ENCODE results near the gene POU3F3. TPM values are rescaled to one million over a fixed set of nuclear protein-coding genes. Genes with fewer than 3 reads are reported as not detected.
A peak's percentile ranks its signal among the peaks of the same experiment; 100 is the strongest.

POU3F3 gene
- total RNA-seq (under 1 TPM in 1 of 2 donors, not detected in 1; 0.23 TPM), polyA plus RNA-seq (not detected)
- long read RNA-seq, donor 1 = 0 reads
- long read RNA-seq, donor 2 = 0 reads
- long read RNA-seq, donor 3 = 0 reads
- long read RNA-seq, donor 4 = 0 reads
- long read RNA-seq, donor 5 = 0 reads

- Histone ChIP-seq H3K4me1 (ENCODE audit: control insufficient read depth in 5 of 5, insufficient read depth in 5 of 5, low read length in 5 of 5) (peaks cover 0 to 33% (median 11%) of the 10 kb centered on the region in 5 donors), H3K9ac (ENCODE audit: insufficient read depth in 1 of 2, low read length in 2 of 2) (no peak within 1 kb of the TSS), H3K4me3 (no peak within 1 kb of the TSS)
Measured at GRCh38 chr2:104853534-104854497, at the start of gene POU3F3. POU3F3 (plus strand) TSS chr2:104854115; CDS start chr2:104855511, 1,396 bp downstream.

DNA sequence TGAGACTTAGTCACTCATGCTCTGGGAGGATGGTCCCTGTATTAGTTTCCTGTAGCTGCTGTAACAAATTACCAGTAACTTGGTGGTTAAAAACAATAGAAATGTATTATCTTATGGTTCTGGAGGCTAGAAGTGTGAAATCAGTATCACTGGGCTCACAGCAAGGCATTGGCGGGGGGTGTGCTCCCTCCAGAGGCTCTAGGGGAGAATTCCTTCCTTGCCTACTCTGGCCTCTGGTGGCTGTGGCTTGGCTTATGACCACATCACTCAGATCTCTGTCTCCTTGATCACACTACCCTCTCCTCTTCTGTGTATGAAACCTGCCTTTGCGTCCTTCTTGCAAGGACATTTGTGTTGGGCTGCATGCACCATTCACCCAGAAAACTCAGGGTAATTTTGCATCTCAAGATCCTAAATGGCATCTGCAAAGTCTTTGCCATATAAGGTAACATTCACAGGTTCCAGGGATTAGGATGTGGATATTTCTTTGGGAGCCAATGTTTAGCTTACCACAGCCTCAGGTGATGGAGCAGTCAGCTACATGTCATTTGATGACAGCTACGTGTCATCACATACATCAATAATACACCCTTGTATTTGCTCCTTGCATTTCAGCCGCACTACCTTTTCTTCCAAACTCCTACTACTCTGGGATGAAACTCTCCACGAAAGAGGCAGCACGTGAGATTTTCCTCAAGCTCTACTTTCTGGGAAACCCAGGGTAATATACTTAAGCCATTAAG, 49.6 kb upstream of the POU3F3 start:
- H3K4me3 ChIP-seq = no peak overlapping the region
- peaks cover 0 to 4% (median under 1%) of the 10 kb centered on the region in 4 donors for H3K9me3 ChIP-seq (ENCODE audit: control insufficient read depth in 4 of 4, insufficient read depth in 3 of 4, low read length in 3 of 4)
- no peak overlapping the region for H3K9ac ChIP-seq (ENCODE audit: insufficient read depth in 1 of 2, low read length in 2 of 2)
- no peak overlapping the region for H3K27ac ChIP-seq (ENCODE audit: low read depth in 1 of 2, low read length in 1 of 2)
- no peaks in the 10 kb centered on the region for H3K4me1 ChIP-seq (ENCODE audit: control insufficient read depth in 5 of 5, insufficient read depth in 5 of 5, low read length in 5 of 5)
- no peaks in the 10 kb centered on the region for H3K36me3 ChIP-seq (ENCODE audit: control insufficient read depth in 4 of 4, insufficient read depth in 4 of 4, low read length in 4 of 4)
- DNase-seq (no peak), ATAC-seq (ENCODE audit: insufficient read depth, low FRiP score) (no peak)
- WGBS, 2 donors = 87 to 93% methylated on average over 6 of the region's 6 CpGs
- TF ChIP-seq, protein P1, sequence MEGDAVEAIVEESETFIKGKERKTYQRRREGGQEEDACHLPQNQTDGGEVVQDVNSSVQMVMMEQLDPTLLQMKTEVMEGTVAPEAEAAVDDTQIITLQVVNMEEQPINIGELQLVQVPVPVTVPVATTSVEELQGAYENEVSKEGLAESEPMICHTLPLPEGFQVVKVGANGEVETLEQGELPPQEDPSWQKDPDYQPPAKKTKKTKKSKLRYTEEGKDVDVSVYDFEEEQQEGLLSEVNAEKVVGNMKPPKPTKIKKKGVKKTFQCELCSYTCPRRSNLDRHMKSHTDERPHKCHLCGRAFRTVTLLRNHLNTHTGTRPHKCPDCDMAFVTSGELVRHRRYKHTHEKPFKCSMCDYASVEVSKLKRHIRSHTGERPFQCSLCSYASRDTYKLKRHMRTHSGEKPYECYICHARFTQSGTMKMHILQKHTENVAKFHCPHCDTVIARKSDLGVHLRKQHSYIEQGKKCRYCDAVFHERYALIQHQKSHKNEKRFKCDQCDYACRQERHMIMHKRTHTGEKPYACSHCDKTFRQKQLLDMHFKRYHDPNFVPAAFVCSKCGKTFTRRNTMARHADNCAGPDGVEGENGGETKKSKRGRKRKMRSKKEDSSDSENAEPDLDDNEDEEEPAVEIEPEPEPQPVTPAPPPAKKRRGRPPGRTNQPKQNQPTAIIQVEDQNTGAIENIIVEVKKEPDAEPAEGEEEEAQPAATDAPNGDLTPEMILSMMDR (IDR thresholded peaks at IDR 0.05; ENCODE audit: control extremely low read depth, extremely low read depth) = no peak
- H3K27me3 ChIP-seq (ENCODE audit: control insufficient read depth in 3 of 3, insufficient read depth in 3 of 3, low read length in 2 of 3) = no peaks in the 10 kb centered on the region

More at GRCh38 chr2:104853534-104854497, at the start of gene POU3F3:
- Histone ChIP-seq H3K9me3 (ENCODE audit: control insufficient read depth in 4 of 4, insufficient read depth in 3 of 4, low read length in 3 of 4) (peaks cover 0 to 19% (median 0%) of the 10 kb centered on the region in 4 donors), H3K27me3 (ENCODE audit: control insufficient read depth in 3 of 3, insufficient read depth in 3 of 3, low read length in 2 of 3) (peaks cover 20 to 80% (median 71%) of the 10 kb centered on the region in 3 donors), H3K36me3 (ENCODE audit: control insufficient read depth in 4 of 4, insufficient read depth in 4 of 4, low read length in 4 of 4) (no peaks in the 10 kb centered on the region), H3K27ac (ENCODE audit: low read depth in 1 of 2, low read length in 1 of 2) (no peak within 1 kb of the TSS)
- DNase-seq (peak; percentile 86 to 87 (median 87)), ATAC-seq (ENCODE audit: insufficient read depth, low FRiP score) (peak; percentile 49)
- TF ChIP-seq, protein P1 (IDR thresholded peaks at IDR 0.05; ENCODE audit: control extremely low read depth, extremely low read depth) = no peak
- 1 to 3% methylated on average over 65 of the region's 65 CpGs for whole genome bisulfite sequencing, 2 donors

- no peak for ATAC-seq (ENCODE audit: insufficient read depth, low FRiP score)
- Histone ChIP-seq H3K4me3 (no peak overlapping the region), H3K27ac (ENCODE audit: low read depth in 1 of 2, low read length in 1 of 2) (no peak overlapping the region), H3K9me3 (ENCODE audit: control insufficient read depth in 4 of 4, insufficient read depth in 3 of 4, low read length in 3 of 4) (peaks cover 0 to 5% (median 3%) of the 10 kb centered on the region in 4 donors), H3K9ac (ENCODE audit: insufficient read depth in 1 of 2, low read length in 2 of 2) (no peak overlapping the region), H3K36me3 (ENCODE audit: control insufficient read depth in 4 of 4, insufficient read depth in 4 of 4, low read length in 4 of 4) (no peaks in the 10 kb centered on the region), H3K4me1 (ENCODE audit: control insufficient read depth in 5 of 5, insufficient read depth in 5 of 5, low read length in 5 of 5) (no peaks in the 10 kb centered on the region), H3K27me3 (ENCODE audit: control insufficient read depth in 3 of 3, insufficient read depth in 3 of 3, low read length in 2 of 3) (no peaks in the 10 kb centered on the region)
- TF ChIP-seq, protein P1 (IDR thresholded peaks at IDR 0.05; ENCODE audit: control extremely low read depth, extremely low read depth) = no peak
- WGBS, 2 donors = 30 to 54% methylated on average over 1 of the region's 1 CpG
- DNase-seq = no peak
Measured at GRCh38 chr2:104812286-104812685, 41.6 kb upstream of the POU3F3 start.
